MCF 10A (cell line): Measurements from ENCODE around the gene SAMM50. TPM values are rescaled to one million over a fixed set of nuclear protein-coding genes. Genes with fewer than 3 reads are reported as not detected.

Source experiments
- BruUV-seq: library from RNA; stranded (reverse); fragments of 400-500 nt; replicated peaks from 2 replicates; lab custom pipeline; 2021; lab: Mats Ljungman, UMichigan
- CTCF ChIA-PET: fragments of 300-600 bp; sonication (Branson Sonifier 250); formaldehyde crosslinking; extraction: SDS; loops from one replicate; lab custom pipeline; 2021; ENCODE audit warnings: antibody characterized with exemption, inconsistent platforms; lab: Yijun Ruan, JAX
- POLR2A ChIA-PET: fragments of 300-600, 350-650 bp; sonication (Branson Sonifier 250); formaldehyde crosslinking; extraction: SDS; loops from one replicate; lab custom pipeline; 2020; ENCODE audit warnings: antibody characterized with exemption, inconsistent platforms; lab: Yijun Ruan, JAX
- DNase-seq: peaks from one replicate; pipeline ENCODE4 v3.0.0-alpha.2; 2018; ENCODE audit not compliant: unreplicated experiment
- H3K27ac Mint-ChIP-seq: one replicate; pipeline ENCODE4 v1.8.0; 2022; ENCODE audit warnings: mild to moderate bottlenecking, low read depth, mixed read lengths; ENCODE audit not compliant: unreplicated experiment
- H3K27me3 Mint-ChIP-seq: one replicate; pipeline ENCODE4 v1.8.0; 2022; ENCODE audit warnings: mixed read lengths; ENCODE audit not compliant: insufficient read depth, unreplicated experiment
- H3K36me3 Mint-ChIP-seq: one replicate; pipeline ENCODE4 v1.8.0; 2022; ENCODE audit warnings: mild to moderate bottlenecking, moderate library complexity, mixed read lengths; ENCODE audit not compliant: insufficient read depth, unreplicated experiment
- H3K4me1 Mint-ChIP-seq: one replicate; pipeline ENCODE4 v1.8.0; 2022; ENCODE audit warnings: mixed read lengths; ENCODE audit not compliant: insufficient read depth, unreplicated experiment
- H3K4me3 Mint-ChIP-seq: one replicate; pipeline ENCODE4 v1.8.0; 2022; ENCODE audit warnings: mild to moderate bottlenecking, moderate library complexity, mixed read lengths; ENCODE audit not compliant: unreplicated experiment
- H3K9me3 Mint-ChIP-seq: one replicate; pipeline ENCODE4 v1.8.0; 2022; ENCODE audit warnings: mixed read lengths; ENCODE audit not compliant: unreplicated experiment
- CTCF ChIP-seq: fragments of 200-600 bp; IDR thresholded peaks from one replicate; pipeline ENCODE4 v1.8.0; 2022; ENCODE audit warnings: antibody characterized with exemption, mild to moderate bottlenecking; ENCODE audit not compliant: unreplicated experiment
- intact Hi-C: fragments of 100-400 bp; cut with micrococcal nuclease; formaldehyde crosslinking; loops from 2 replicates; pipeline ENCODE4 v1.14.1; 2022
- total RNA-seq: library from RNA; stranded (reverse); gene quantifications from 2 replicates; pipeline ENCODE4 v1.2.3, GENCODE V29; 2022

The SAMM50 gene
- total RNA-seq, 1 experiment from 2014 or later = 29.5 TPM

DNA sequence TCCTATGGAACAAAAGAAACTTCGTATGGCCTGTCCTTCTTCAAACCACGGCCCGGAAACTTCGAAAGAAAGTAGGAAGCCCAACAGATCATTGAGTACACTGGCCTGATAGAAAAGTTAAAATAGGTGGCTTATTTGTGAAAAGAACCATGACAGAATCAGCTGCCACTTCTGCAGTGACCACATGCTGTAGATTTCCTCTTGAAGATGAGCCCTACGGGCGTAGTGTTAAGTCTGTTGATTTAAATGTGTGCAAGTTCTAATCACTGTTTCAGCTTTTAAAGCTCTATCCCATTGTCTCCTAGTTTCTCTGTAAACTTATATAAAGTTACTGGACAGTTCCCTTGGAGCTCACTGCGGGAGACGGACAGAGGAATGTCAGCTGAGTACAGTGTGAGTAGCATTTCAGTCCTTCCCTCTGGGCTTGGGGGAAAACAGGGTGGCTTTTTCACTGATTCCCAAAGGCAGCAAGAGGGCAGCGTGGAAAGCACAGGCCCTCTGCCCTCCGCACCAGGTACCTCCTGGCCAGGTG is 17.8 kb downstream of the SAMM50 start:
- CTCF ChIA-PET = interaction anchor here (0.5 to 2.0 kb wide), 3 partner anchors 20 to 654 kb away, joined by 3 to 5 read pairs (median 3); no protein-coding TSS in a partner anchor
- Mint-ChIP-seq H3K4me3 (no peak overlapping the region), H3K9me3 (no peaks in the 10 kb centered on the region), H3K27me3 (no peaks in the 10 kb centered on the region), H3K27ac (no peak overlapping the region), H3K36me3 (peaks cover 66% of the 10 kb centered on the region), H3K4me1 (no peaks in the 10 kb centered on the region)
- no TSS peak for BruUV-seq
- POLR2A ChIA-PET = interaction anchor here (1.0 kb wide), 1 partner anchor 10 kb away, joined by 4 read pairs; no protein-coding TSS in a partner anchor
- no peak for DNase-seq
- TF ChIP-seq CTCF = no peak
- intact Hi-C loops = no loop called here

GRCh38 chr22:43974028-43974545 is 18.8 kb downstream of the SAMM50 start:
- peaks cover 71% of the 10 kb centered on the region for H3K36me3 Mint-ChIP-seq
- ChIA-PET POLR2A (no interaction called here), CTCF (interaction anchor here (1.0 to 2.0 kb wide), 2 partner anchors 16 to 19 kb away, joined by 3 to 5 read pairs; no protein-coding TSS in a partner anchor)
- intact Hi-C loops = no loop called here
- no peak overlapping the region for H3K4me3 Mint-ChIP-seq
- H3K27me3 Mint-ChIP-seq = no peaks in the 10 kb centered on the region
- H3K9me3 Mint-ChIP-seq = no peaks in the 10 kb centered on the region
- BruUV-seq = no TSS peak
- no peak overlapping the region for H3K27ac Mint-ChIP-seq
- no peak for TF ChIP-seq CTCF
- DNase-seq = no peak
- H3K4me1 Mint-ChIP-seq = no peaks in the 10 kb centered on the region

DNA sequence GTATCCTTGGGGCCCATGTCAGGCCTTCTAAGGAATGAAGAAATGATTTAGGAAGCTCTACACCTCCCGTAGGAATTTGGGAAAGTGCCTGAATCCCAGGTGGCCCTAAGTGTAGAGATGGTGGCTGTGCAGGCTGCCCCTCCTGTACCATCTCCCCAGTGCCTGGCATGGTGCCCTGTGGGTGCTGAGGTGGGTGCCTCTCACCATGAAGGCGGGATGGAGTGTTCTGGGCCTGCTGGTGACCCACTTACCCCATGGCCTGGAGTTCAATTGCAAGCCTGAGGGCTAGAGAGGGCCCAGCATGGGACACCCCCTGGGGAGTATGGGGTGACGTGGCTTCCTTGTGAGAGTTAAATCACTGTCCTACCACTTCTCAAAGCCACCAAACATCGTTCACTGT is 19.8 kb downstream of the SAMM50 start:
- BruUV-seq = no TSS peak
- H3K27me3 Mint-ChIP-seq = no peaks in the 10 kb centered on the region
- H3K36me3 Mint-ChIP-seq = peaks cover 67% of the 10 kb centered on the region
- ChIA-PET POLR2A (no interaction called here), CTCF (interaction anchor here (0.6 to 2.0 kb wide), 3 partner anchors 18 to 20 kb away, joined by 4 to 6 read pairs (median 5); no protein-coding TSS in a partner anchor)
- no peaks in the 10 kb centered on the region for H3K9me3 Mint-ChIP-seq
- no peak overlapping the region for H3K27ac Mint-ChIP-seq
- no peaks in the 10 kb centered on the region for H3K4me1 Mint-ChIP-seq
- H3K4me3 Mint-ChIP-seq = no peak overlapping the region
- TF ChIP-seq CTCF = no peak
- DNase-seq = no peak
- intact Hi-C loops = no loop called here

DNA sequence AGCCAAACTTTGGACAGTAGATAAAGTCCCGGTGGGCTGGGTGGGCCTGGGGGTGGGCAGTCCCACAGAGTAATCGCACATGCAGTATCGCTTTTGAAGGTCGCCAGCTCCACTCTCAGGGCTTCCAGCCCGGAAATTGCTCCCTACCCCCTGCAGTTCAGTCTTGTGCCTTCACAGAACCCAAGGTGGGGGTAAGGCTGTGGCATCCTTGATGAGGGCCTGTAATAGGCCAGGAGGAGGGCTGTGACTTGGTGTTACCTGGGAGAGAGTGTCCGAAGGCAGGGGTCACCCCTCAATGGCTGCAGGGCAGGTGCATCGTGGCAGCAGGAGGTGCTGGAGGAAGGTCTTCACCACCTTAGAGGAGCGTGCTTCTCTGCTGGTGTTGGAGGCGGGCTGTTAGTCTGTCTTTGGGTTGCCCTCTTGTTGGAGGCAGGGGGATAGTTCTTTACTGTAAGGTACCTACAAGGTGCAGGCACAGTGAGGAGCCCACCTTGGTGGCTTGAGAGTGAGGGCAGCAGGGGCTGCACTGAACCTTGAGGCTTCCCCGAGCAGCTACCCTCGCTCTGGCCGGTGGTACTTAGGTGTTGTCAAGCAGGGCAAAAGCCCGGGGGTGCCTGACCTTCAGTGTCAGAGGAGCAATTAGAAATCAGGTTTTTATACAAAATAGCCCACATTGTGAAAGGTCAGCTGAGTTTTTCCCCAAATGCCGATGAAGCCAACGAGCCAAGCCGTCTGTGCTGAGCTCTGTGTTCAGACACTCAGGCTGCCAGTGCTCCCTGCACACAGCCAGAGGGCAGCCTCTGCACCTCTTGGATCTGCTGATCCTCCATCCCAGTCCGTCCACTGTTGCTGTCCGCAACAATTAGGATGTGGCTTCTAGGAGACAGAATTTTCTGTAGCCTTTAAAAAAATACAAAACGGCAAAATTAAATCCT is 21.9 kb downstream of the SAMM50 start:
- ChIA-PET CTCF (interaction anchor here (1.1 to 1.7 kb wide), 3 partner anchors 13 to 16 kb away, joined by 3 to 10 read pairs (median 6); no protein-coding TSS in a partner anchor), POLR2A (no interaction called here)
- Mint-ChIP-seq H3K27ac (no peak overlapping the region), H3K4me3 (no peak overlapping the region), H3K27me3 (no peaks in the 10 kb centered on the region), H3K9me3 (no peaks in the 10 kb centered on the region), H3K4me1 (no peaks in the 10 kb centered on the region), H3K36me3 (peaks cover 71% of the 10 kb centered on the region)
- no peak for DNase-seq
- BruUV-seq = no TSS peak
- intact Hi-C loops = no loop called here
- TF ChIP-seq CTCF = no peak
